Fibroblast of lung (primary cell): Measurements from ENCODE around the gene CRYL1.

Experiments
- EZH2 ChIP-seq: IDR thresholded peaks from 2 replicates; pipeline ENCODE4 v1.5.1; 2012; ENCODE audit warnings: low read length, control low read depth, mild to moderate bottlenecking; ENCODE audit errors: missing control alignments
- TF ChIP-seq, protein P1 (sequence below), 2 donors: IDR thresholded peaks in 1 of 2; conservative IDR thresholded peaks in 1 of 2; 1 replicate in 1 of 2; 2 replicates in 1 of 2; pipeline ENCODE4 v1.5.1; 2011 to 2012; ENCODE audit warnings: low read length in 2 of 2, control low read depth in 1 of 2, inconsistent platforms in 1 of 2, low read depth in 1 of 2, mild to moderate bottlenecking in 1 of 2

- TF ChIP-seq, protein P1, sequence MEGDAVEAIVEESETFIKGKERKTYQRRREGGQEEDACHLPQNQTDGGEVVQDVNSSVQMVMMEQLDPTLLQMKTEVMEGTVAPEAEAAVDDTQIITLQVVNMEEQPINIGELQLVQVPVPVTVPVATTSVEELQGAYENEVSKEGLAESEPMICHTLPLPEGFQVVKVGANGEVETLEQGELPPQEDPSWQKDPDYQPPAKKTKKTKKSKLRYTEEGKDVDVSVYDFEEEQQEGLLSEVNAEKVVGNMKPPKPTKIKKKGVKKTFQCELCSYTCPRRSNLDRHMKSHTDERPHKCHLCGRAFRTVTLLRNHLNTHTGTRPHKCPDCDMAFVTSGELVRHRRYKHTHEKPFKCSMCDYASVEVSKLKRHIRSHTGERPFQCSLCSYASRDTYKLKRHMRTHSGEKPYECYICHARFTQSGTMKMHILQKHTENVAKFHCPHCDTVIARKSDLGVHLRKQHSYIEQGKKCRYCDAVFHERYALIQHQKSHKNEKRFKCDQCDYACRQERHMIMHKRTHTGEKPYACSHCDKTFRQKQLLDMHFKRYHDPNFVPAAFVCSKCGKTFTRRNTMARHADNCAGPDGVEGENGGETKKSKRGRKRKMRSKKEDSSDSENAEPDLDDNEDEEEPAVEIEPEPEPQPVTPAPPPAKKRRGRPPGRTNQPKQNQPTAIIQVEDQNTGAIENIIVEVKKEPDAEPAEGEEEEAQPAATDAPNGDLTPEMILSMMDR (conservative IDR thresholded peaks at IDR 0.05 in 1 of 2, IDR thresholded peaks at IDR 0.05 in 1 of 2; ENCODE audit: low read depth in 1 of 2, low read length in 2 of 2) = no peak
- no peak for TF ChIP-seq EZH2
Observed at GRCh38 chr13:20482787-20483186, 42.9 kb downstream of the CRYL1 start.
